HepG2 (cell line): ENCODE results near the gene CPPED1. TPM values are rescaled to one million over a fixed set of nuclear protein-coding genes. Genes with fewer than 3 reads are reported as not detected.

ENCODE experiments used
- AGO2 ChIP-seq: fragments of 200-400 bp; formaldehyde crosslinking; optimal IDR thresholded peaks from 2 replicates; pipeline ENCODE3; 2017; ENCODE audit warnings: mild to moderate bottlenecking, low read depth, low read length, moderate library complexity
- ASH2L ChIP-seq: fragments of 300-600, 200-600 bp; sonication (generic); IDR thresholded peaks from 2 replicates; pipeline ENCODE4 v1.7.0; 2017; ENCODE audit warnings: low read depth, mild to moderate bottlenecking, moderate library complexity, mixed read lengths, low read length; ENCODE audit not compliant: insufficient read length
- MEIS1 ChIP-seq: sonication (generic); formaldehyde crosslinking; IDR thresholded peaks from 2 replicates; pipeline ENCODE4 v1.9.0; 2021; ENCODE audit warnings: mild to moderate bottlenecking, missing genetic modification reagents, moderate library complexity, borderline replicate concordance
- NFIB ChIP-seq: sonication (generic); formaldehyde crosslinking; IDR thresholded peaks from 2 replicates; pipeline ENCODE4 v1.9.0; 2021; ENCODE audit warnings: missing genetic modification reagents, mild to moderate bottlenecking, borderline replicate concordance
- NFIC ChIP-seq: IDR thresholded peaks from 2 replicates; pipeline ENCODE4 v1.6.1; 2012; ENCODE audit warnings: mild to moderate bottlenecking, low read length, inconsistent platforms
- PITX1 ChIP-seq: sonication (generic); formaldehyde crosslinking; IDR thresholded peaks from 2 replicates; pipeline ENCODE4 v1.5.1; 2020; ENCODE audit warnings: mild to moderate bottlenecking, missing genetic modification reagents
- REPIN1 ChIP-seq: sonication (generic); formaldehyde crosslinking; IDR thresholded peaks from 2 replicates; pipeline ENCODE4 v1.8.0; 2022; ENCODE audit warnings: missing genetic modification reagents, low read depth, mild to moderate bottlenecking, borderline replicate concordance
- SP140L ChIP-seq: sonication (generic); formaldehyde crosslinking; IDR thresholded peaks from 2 replicates; pipeline ENCODE4 v1.4.0; 2020; ENCODE audit warnings: missing genetic modification reagents, borderline replicate concordance
- XRCC5 ChIP-seq: fragments of 200-400 bp; formaldehyde crosslinking; optimal IDR thresholded peaks from 2 replicates; pipeline ENCODE3; 2017; ENCODE audit warnings: mild to moderate bottlenecking, low read length
- ZBTB38 ChIP-seq: sonication (generic); formaldehyde crosslinking; IDR thresholded peaks from 2 replicates; pipeline ENCODE4 v1.5.1; 2020; ENCODE audit warnings: mild to moderate bottlenecking, missing genetic modification reagents
- ZFP82 ChIP-seq: sonication (generic); formaldehyde crosslinking; IDR thresholded peaks from 2 replicates; pipeline ENCODE4 v1.5.1; 2020; ENCODE audit warnings: mild to moderate bottlenecking, missing genetic modification reagents, borderline replicate concordance
- ZFX ChIP-seq: sonication (generic); formaldehyde crosslinking; IDR thresholded peaks from 2 replicates; pipeline ENCODE4 v1.4.0; 2020; ENCODE audit warnings: mild to moderate bottlenecking, low read depth, missing genetic modification reagents, moderate library complexity
- ZIK1 ChIP-seq: sonication (generic); formaldehyde crosslinking; IDR thresholded peaks from 2 replicates; pipeline ENCODE4 v1.5.0; 2020; ENCODE audit warnings: mild to moderate bottlenecking, low read depth, missing genetic modification reagents, borderline replicate concordance
- ZNF569 ChIP-seq: sonication (generic); formaldehyde crosslinking; IDR thresholded peaks from 2 replicates; pipeline ENCODE4 v1.5.0; 2020; ENCODE audit warnings: mild to moderate bottlenecking, missing genetic modification reagents, moderate library complexity, borderline replicate concordance
- ZNF614 ChIP-seq: IDR thresholded peaks from 2 replicates; pipeline ENCODE4 v1.6.1; 2018; ENCODE audit warnings: missing biosample characterization, missing genetic modification reagents, inconsistent platforms, borderline replicate concordance
- polyA plus RNA-seq, 8 experiments: library from polyadenylated mRNA; depleted of rRNA in 3 of 8; stranded (reverse) in 7 of 8; unstranded in 1 of 8; fragments of >200 nt; fragmentation: Illumina TruSeq in 4 of 8; extraction: Trizol in 4 of 8; gene quantifications; 2 replicates each; pipeline versions ENCODE4 v1.2.1 to v1.2.3, GENCODE V29; 2011 to 2016; ENCODE audit warnings: low read depth in 4 of 8, missing spikeins in 1 of 8, mixed read lengths in 1 of 8; ENCODE audit not compliant: insufficient read depth in 1 of 8
- total RNA-seq, 5 experiments: library from RNA; depleted of rRNA; stranded (reverse); fragments of >200 nt; fragmentation: Illumina TruSeq; extraction: Trizol; gene quantifications; 2 replicates each; pipeline ENCODE4 v1.2.3, GENCODE V29; 2016; ENCODE audit warnings: low read depth in 1 of 5
- TF ChIP-seq, protein P1 (sequence below): IDR thresholded peaks from 2 replicates; pipeline ENCODE4 v1.6.1; 2016; ENCODE audit warnings: low read depth, control low read depth
- TF ChIP-seq, protein P2 (sequence below): sonication (generic); formaldehyde crosslinking; IDR thresholded peaks from 2 replicates; pipeline ENCODE4 v1.5.0; 2020; ENCODE audit warnings: mild to moderate bottlenecking, missing genetic modification reagents
- TF ChIP-seq, protein P3 (sequence below): IDR thresholded peaks from 2 replicates; pipeline ENCODE4 v1.6.1; 2016; ENCODE audit warnings: missing compliant biosample characterization, missing genetic modification reagents, borderline replicate concordance
- TF ChIP-seq, protein P4 (sequence below): IDR thresholded peaks from 2 replicates; pipeline ENCODE4 v1.6.1; 2016; ENCODE audit warnings: missing compliant biosample characterization, missing genetic modification reagents, borderline replicate concordance
- TF ChIP-seq, protein P5 (sequence below): sonication (generic); formaldehyde crosslinking; IDR thresholded peaks from 2 replicates; pipeline ENCODE4 v1.8.0; 2022; ENCODE audit warnings: mild to moderate bottlenecking, missing genetic modification reagents, moderate library complexity

The CPPED1 gene
- total and polyA plus RNA-seq, 2 of the 13 experiments (the other 11 are each of a cell fraction or from before 2014, with no cell fraction given): 66.6 to 71.3 TPM

DNA sequence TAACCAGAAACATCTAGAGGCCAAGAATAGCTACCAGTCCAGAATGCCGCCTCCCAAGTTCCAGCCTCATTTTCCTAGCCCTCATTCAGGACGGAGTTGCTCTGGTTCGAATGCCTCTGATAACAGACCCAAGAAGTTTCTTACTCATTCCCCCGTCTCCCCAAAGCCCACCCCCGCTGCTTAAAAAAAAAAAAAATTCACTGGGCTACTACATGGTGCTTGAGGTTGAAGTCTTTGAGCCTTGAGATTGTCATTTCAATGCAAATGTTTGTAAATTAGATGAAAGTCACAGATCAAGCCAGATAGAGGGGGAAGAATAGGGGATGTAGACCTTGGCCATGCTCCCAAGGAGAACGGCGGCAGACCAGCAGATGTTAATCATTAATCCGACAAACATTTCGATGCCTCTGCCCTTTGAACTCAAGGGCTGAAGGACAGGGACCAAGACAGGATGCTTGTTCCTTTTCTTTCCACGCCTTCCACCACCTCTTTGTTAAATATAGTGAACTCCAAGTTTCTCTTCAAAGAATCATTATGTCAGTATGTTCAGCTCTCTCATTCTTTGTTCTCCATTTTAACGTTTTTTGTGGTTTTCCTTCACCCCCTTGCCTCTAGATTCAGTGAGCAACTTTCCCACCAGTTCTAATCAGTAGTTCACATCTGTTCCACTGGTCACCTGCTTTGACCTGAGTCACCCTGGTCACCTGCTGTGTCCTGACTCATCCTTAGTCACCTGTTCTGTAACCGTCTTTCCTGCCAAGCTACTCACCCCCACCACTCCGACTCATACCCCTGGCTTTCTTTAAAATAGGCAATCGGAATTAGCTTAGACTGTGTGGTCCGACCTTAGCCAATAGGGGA, 190.3 kb downstream of the CPPED1 start (continued):
- TF ChIP-seq, protein P1, sequence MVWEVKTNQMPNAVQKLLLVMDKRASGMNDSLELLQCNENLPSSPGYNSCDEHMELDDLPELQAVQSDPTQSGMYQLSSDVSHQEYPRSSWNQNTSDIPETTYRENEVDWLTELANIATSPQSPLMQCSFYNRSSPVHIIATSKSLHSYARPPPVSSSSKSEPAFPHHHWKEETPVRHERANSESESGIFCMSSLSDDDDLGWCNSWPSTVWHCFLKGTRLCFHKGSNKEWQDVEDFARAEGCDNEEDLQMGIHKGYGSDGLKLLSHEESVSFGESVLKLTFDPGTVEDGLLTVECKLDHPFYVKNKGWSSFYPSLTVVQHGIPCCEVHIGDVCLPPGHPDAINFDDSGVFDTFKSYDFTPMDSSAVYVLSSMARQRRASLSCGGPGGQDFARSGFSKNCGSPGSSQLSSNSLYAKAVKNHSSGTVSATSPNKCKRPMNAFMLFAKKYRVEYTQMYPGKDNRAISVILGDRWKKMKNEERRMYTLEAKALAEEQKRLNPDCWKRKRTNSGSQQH (CRISPR knock-in tag): peak; percentile 78
- peak; percentile 61; the same call in 1 of the 2 replicates for TF ChIP-seq ZNF614
- peak; percentile 100 for TF ChIP-seq ASH2L
- no peak; the same call in 1 of the 2 replicates for TF ChIP-seq ZFP82 (CRISPR knock-in tag)
- TF ChIP-seq, protein P2, sequence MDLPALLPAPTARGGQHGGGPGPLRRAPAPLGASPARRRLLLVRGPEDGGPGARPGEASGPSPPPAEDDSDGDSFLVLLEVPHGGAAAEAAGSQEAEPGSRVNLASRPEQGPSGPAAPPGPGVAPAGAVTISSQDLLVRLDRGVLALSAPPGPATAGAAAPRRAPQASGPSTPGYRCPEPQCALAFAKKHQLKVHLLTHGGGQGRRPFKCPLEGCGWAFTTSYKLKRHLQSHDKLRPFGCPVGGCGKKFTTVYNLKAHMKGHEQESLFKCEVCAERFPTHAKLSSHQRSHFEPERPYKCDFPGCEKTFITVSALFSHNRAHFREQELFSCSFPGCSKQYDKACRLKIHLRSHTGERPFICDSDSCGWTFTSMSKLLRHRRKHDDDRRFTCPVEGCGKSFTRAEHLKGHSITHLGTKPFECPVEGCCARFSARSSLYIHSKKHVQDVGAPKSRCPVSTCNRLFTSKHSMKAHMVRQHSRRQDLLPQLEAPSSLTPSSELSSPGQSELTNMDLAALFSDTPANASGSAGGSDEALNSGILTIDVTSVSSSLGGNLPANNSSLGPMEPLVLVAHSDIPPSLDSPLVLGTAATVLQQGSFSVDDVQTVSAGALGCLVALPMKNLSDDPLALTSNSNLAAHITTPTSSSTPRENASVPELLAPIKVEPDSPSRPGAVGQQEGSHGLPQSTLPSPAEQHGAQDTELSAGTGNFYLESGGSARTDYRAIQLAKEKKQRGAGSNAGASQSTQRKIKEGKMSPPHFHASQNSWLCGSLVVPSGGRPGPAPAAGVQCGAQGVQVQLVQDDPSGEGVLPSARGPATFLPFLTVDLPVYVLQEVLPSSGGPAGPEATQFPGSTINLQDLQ: no peak
- peak; percentile 96; the same call in 1 of the 2 replicates for TF ChIP-seq MEIS1
- TF ChIP-seq, protein P3, sequence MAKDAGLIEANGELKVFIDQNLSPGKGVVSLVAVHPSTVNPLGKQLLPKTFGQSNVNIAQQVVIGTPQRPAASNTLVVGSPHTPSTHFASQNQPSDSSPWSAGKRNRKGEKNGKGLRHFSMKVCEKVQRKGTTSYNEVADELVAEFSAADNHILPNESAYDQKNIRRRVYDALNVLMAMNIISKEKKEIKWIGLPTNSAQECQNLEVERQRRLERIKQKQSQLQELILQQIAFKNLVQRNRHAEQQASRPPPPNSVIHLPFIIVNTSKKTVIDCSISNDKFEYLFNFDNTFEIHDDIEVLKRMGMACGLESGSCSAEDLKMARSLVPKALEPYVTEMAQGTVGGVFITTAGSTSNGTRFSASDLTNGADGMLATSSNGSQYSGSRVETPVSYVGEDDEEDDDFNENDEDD: no peak
- TF ChIP-seq PITX1 (CRISPR knock-in tag): 0 out of 2 replicates have a peak, but pooled peaks have one; percentile 48
- TF ChIP-seq, protein P4, sequence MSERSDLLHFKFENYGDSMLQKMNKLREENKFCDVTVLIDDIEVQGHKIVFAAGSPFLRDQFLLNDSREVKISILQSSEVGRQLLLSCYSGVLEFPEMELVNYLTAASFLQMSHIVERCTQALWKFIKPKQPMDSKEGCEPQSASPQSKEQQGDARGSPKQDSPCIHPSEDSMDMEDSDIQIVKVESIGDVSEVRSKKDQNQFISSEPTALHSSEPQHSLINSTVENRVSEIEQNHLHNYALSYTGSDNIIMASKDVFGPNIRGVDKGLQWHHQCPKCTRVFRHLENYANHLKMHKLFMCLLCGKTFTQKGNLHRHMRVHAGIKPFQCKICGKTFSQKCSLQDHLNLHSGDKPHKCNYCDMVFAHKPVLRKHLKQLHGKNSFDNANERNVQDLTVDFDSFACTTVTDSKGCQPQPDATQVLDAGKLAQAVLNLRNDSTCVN (CRISPR knock-in tag): peak; percentile 79
- TF ChIP-seq, protein P5, sequence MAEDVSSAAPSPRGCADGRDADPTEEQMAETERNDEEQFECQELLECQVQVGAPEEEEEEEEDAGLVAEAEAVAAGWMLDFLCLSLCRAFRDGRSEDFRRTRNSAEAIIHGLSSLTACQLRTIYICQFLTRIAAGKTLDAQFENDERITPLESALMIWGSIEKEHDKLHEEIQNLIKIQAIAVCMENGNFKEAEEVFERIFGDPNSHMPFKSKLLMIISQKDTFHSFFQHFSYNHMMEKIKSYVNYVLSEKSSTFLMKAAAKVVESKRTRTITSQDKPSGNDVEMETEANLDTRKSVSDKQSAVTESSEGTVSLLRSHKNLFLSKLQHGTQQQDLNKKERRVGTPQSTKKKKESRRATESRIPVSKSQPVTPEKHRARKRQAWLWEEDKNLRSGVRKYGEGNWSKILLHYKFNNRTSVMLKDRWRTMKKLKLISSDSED (CRISPR knock-in tag): no peak
- no peak for TF ChIP-seq AGO2
- 0 out of 2 replicates have a peak, but pooled peaks have one; percentile 32 for TF ChIP-seq ZFX (CRISPR knock-in tag)
- TF ChIP-seq NFIB (CRISPR knock-in tag): no peak
- TF ChIP-seq ZBTB38 (CRISPR knock-in tag): peak; percentile 61; the same call in 1 of the 2 replicates
- no peak for TF ChIP-seq ZIK1
- TF ChIP-seq REPIN1 (CRISPR knock-in tag): peak; percentile 4; the same call in 1 of the 2 replicates
- TF ChIP-seq ZNF569 (CRISPR knock-in tag): no peak
- no peak for TF ChIP-seq SP140L (CRISPR knock-in tag)
- peak; percentile 17 for TF ChIP-seq XRCC5
- peak; percentile 84 for TF ChIP-seq NFIC
